Coronary artery (tissue), 2 donors: ENCODE results near the gene ZNF750.

Source experiments
- DNase-seq: peaks from one replicate; pipeline ENCODE4 v3.0.0-alpha.2; 2017; ENCODE audit warnings: low spot score
- H3K27ac ChIP-seq, 2 donors: fragments of 200-600 bp; sonication (generic); one replicate each; pipeline ENCODE4 v1.5.1; 2016 to 2019
- H3K4me3 ChIP-seq: fragments of 200-600 bp; sonication (generic); 2 replicates; pipeline ENCODE4 v1.5.1; 2016; ENCODE audit warnings: mild to moderate bottlenecking, moderate library complexity
- TF ChIP-seq, protein P1 (sequence below): fragments of 200-600 bp; sonication (generic); IDR thresholded peaks from one replicate; pipeline ENCODE4 v1.5.1; 2019; ENCODE audit warnings: antibody characterized with exemption

ZNF750 gene

DNA sequence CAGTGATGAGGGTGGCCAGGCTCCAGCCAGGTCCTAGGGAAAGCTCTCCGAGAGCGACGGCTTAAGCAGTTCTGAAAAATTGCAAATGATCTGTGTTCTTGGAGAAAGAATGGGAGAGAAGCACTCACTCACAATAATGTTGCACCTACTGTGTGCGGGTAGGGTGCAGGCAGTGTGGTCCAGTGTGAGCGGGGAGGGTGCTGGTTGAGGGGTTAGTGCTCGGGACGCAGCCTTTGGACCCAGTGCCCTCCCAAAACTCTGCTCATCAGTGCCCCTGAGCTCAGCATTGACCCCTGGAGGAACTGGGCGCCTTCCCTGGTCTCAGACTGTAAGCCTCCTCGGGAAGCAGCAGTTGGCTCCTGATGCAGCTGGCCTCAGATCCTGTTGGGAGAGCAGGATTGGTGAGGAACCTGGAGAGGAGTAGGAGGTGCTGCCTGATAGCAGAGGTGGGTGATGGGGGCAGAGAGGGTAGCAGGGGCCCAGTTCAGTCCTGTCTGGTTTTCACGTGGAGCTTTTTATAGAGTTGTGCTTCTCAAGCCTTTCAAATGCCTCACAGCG, 23.6 kb upstream of the ZNF750 start:
- H3K4me3 ChIP-seq: no peak overlapping the region
- TF ChIP-seq, protein P1, sequence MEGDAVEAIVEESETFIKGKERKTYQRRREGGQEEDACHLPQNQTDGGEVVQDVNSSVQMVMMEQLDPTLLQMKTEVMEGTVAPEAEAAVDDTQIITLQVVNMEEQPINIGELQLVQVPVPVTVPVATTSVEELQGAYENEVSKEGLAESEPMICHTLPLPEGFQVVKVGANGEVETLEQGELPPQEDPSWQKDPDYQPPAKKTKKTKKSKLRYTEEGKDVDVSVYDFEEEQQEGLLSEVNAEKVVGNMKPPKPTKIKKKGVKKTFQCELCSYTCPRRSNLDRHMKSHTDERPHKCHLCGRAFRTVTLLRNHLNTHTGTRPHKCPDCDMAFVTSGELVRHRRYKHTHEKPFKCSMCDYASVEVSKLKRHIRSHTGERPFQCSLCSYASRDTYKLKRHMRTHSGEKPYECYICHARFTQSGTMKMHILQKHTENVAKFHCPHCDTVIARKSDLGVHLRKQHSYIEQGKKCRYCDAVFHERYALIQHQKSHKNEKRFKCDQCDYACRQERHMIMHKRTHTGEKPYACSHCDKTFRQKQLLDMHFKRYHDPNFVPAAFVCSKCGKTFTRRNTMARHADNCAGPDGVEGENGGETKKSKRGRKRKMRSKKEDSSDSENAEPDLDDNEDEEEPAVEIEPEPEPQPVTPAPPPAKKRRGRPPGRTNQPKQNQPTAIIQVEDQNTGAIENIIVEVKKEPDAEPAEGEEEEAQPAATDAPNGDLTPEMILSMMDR: no peak
- DNase-seq: no peak
- no peak overlapping the region for H3K27ac ChIP-seq

DNA sequence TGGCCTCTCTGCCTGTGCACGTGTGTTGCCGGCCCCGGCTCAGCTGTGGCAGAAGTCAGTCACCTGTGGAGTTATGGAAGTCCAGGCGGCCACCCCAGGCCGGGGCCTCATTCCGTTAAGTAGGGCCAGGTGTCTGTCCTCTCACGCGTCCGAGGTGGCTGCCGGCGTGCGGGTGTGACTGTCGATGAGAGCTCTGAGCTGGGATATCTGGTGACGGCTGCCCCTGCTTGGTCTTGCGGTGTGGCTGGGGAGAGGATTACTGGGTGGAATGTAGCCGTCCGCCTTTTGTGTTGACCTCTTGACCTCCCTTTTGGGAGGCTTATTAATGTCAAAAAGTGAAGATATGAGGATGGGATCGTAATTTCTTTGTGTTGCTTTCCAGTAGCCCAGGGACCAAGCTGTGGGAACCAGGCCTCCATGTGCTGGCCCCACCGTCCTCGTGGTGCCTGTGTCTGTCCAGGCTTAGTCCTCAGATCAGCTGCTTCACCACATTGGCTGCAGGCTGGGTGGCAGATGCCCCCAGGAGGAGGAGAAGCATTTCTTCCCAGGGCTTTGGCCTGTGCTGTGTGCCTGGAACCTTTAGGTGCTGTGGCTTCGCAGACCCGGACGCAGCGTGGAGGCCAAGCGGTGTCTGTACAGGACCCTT, 23.0 kb upstream of the ZNF750 start:
- no peak for DNase-seq
- no peak overlapping the region for H3K4me3 ChIP-seq
- H3K27ac ChIP-seq: no peak overlapping the region
- TF ChIP-seq, protein P1: no peak

DNA sequence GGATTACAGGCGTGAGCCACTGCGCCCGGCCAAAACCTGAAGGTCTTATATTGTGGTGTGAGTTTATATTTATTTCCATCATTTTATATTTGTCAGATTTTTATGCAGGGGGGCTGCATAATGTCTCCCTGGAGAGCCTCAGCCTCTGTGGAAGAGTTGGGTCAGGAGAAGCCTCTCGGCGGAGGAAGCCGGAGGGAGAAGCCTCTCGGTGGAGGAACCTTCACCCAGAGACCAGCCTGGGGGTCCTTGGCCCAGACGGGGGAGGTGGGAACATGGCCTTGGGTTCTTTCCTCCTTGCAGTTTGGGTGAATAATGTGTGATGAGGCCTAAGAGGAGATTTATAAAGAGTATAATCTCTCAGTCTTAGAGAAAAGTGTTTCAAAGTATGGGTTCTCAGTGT, 22.4 kb upstream of the ZNF750 start:
- DNase-seq: no peak
- H3K4me3 ChIP-seq: no peak overlapping the region
- TF ChIP-seq, protein P1: no peak
- no peak overlapping the region for H3K27ac ChIP-seq

DNA sequence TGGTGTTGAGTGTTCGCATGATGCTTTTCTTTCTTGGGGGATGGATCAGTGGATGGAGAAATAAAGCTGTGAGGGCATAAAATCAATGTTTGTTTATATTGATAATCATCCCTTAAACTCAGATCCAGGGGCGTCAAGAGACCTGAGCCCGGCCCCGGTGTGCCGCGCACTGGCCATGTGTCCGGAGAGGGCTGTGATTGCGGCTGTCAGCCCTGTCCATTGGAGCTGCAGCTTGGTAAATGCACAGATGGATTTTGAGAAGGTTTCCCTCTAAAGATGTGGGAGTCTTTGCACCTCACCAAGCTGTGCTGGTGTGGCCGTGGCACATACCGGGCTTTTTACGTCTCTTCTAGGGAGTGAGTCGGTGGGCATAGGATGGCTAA, 21.6 kb upstream of the ZNF750 start:
- TF ChIP-seq, protein P1: no peak
- Histone ChIP-seq H3K27ac (no peak overlapping the region), H3K4me3 (no peak overlapping the region)
- DNase-seq: no peak

DNA sequence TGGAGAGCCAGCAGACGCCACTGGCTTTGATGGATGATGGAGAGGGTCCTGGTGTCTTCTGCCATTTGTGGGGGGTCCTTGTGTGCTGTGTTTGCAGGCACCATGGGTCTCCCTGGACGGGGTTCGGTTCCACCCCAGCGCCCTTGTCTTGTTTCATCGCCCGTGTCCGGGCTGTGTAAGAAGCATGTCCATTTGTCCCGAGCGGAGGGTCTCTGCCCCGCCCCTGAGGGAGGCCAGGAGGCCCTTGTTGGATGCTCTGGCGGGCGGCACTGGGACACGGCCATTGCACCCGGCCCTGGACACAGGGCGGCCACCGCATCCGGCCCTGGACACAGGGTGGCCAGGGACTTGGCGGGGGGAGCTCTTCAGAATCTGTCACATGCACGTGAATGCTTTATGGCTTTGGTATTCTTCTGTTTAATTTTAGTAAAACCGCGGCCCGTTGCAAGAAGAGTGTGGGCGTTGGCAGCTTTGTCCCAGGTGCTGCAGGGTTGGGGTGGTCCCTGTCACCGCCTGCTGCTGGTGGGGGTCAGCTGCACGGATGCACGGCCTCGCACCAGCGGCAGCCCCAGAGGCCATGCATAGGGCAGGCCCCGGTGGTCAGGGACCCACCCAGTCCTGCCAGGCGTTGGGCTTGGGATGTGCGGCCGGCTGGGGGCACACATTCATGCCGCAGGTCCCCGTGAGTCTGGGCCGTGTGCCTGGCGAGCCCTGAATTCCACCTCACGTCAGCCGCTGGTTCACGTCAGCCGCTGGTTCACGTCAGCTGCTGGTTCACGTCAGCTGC, 21.0 kb upstream of the ZNF750 start:
- TF ChIP-seq, protein P1: no peak
- peak overlapping the region in 1 of 2 donors; percentile 61 for H3K27ac ChIP-seq
- DNase-seq: no peak
- no peak overlapping the region for H3K4me3 ChIP-seq

DNA sequence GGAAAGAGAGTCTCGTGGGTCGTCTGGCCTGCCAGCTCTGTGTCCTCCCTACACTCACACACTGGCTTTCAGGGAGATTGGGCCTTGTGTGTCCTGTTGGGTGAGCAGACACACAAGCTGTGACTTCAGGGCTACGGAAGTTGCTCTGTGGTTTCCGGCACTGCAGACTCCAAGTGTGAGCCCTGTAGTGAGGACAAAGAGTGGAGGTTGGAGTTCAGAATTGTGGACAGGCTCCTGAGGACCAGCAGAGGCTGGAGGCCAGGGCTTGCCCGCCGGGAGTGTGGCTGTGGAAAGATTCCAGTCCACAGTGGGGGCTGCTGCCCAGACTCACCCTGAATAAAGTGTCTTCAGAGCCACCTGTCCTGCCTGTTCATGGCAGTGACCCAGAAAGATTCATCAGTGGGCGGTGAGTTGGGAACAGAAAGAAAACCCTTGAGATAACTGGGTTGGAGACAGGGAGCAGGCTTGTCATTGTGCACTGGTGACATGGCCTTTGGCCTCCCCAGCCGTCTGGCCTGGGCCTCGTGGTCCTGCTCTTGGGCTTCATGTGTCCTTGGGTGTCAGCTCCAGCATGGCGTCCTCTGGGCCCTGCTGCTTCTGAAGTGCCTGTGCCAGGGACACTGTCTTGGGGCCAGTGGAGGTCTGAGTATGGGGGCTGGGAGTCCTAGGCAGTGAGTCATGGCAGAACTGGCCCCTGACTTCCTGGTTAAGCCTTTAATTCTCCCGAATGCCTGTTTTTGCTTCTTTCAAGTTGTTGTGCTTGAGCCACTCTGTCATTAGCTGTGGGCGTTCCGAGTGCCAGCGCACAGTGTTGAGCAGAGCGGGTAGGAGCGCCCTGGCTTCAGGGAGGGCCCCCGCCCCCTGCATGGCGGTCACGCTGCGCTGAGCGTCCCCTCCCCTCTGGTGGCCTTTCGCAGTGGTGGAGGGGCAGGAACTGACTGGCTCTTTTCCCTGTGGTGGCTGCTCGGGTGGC, 19.9 kb upstream of the ZNF750 start:
- no peak for DNase-seq
- Histone ChIP-seq H3K4me3 (no peak overlapping the region), H3K27ac (peak overlapping the region in 1 of 2 donors; percentile 61)
- TF ChIP-seq, protein P1: no peak
